Left ventricle myocardium inferior (tissue), 1 donor: ENCODE results near the gene MAML3. TPM values are rescaled to one million over a fixed set of nuclear protein-coding genes. Genes with fewer than 3 reads are reported as not detected.

ENCODE experiments used
- DNase-seq: peaks from one replicate; pipeline ENCODE4 v3.0.0-alpha.2; 2020
- H3K27ac ChIP-seq: fragments of 200-600 bp; replicated peaks from 2 replicates; pipeline ENCODE4 v1.8.0; 2021
- H3K27me3 ChIP-seq: fragments of 200-600 bp; 2 replicates; pipeline ENCODE4 v1.8.0; 2021; ENCODE audit warnings: low read depth
- H3K36me3 ChIP-seq: fragments of 200-600 bp; 2 replicates; pipeline ENCODE4 v1.8.0; 2021
- H3K4me1 ChIP-seq: fragments of 200-600 bp; 2 replicates; pipeline ENCODE4 v1.8.0; 2021
- H3K4me3 ChIP-seq: fragments of 200-600 bp; 2 replicates; pipeline ENCODE4 v1.8.0; 2021; ENCODE audit warnings: mild to moderate bottlenecking, moderate library complexity
- H3K9me3 ChIP-seq: fragments of 200-600 bp; replicated peaks from 2 replicates; pipeline ENCODE4 v1.8.0; 2021
- CTCF ChIP-seq: fragments of 200-600 bp; IDR thresholded peaks from 2 replicates; pipeline ENCODE4 v1.8.0; 2021; ENCODE audit warnings: antibody characterized with exemption, mild to moderate bottlenecking, borderline replicate concordance
- intact Hi-C: fragments of 100-400 bp; cut with micrococcal nuclease; formaldehyde crosslinking; loops from one replicate; pipeline ENCODE4 v1.11.0; 2022
- total RNA-seq: library from RNA; stranded (reverse); fragmentation: NEBNext Ultra II Directional; extraction: Animal tissue kit (Norgen Biotek cat#: 25700); gene quantifications from one replicate; pipeline ENCODE4 v1.2.1, GENCODE V29; 2021
- donor health status: DM: no; HTN: yes; CAD: no; lungs with severe emphysema.

Gene MAML3
- total RNA-seq, 1 donor from 2014 or later: 2.6 TPM

- Histone ChIP-seq H3K9me3 (no peaks in the 10 kb centered on the region), H3K36me3 (no peaks in the 10 kb centered on the region), H3K4me3 (no peak overlapping the region), H3K27me3 (no peaks in the 10 kb centered on the region), H3K4me1 (no peaks in the 10 kb centered on the region), H3K27ac (no peak overlapping the region)
- no peak for DNase-seq
- intact Hi-C loops: no loop called here
- TF ChIP-seq CTCF: no peak
Observed at GRCh38 chr4:140113653-140114052, 40.3 kb downstream of the MAML3 start.

GRCh38 chr4:140112576-140112975, 41.4 kb downstream of the MAML3 start:
- Histone ChIP-seq H3K27ac (no peak overlapping the region), H3K36me3 (no peaks in the 10 kb centered on the region), H3K4me1 (no peaks in the 10 kb centered on the region), H3K4me3 (no peak overlapping the region), H3K27me3 (no peaks in the 10 kb centered on the region), H3K9me3 (no peaks in the 10 kb centered on the region)
- TF ChIP-seq CTCF: no peak
- no peak for DNase-seq
- intact Hi-C loops: no loop called here

GRCh38 chr4:140111256-140111655, 42.7 kb downstream of the MAML3 start:
- no peak for TF ChIP-seq CTCF
- H3K27me3 ChIP-seq: no peaks in the 10 kb centered on the region
- no peak overlapping the region for H3K4me3 ChIP-seq
- H3K4me1 ChIP-seq: no peaks in the 10 kb centered on the region
- intact Hi-C loops: no loop called here
- no peak overlapping the region for H3K27ac ChIP-seq
- DNase-seq: no peak
- no peaks in the 10 kb centered on the region for H3K9me3 ChIP-seq
- H3K36me3 ChIP-seq: no peaks in the 10 kb centered on the region

- Histone ChIP-seq H3K36me3 (no peaks in the 10 kb centered on the region), H3K4me1 (no peaks in the 10 kb centered on the region), H3K4me3 (no peak overlapping the region), H3K27me3 (no peaks in the 10 kb centered on the region), H3K27ac (no peak overlapping the region), H3K9me3 (no peaks in the 10 kb centered on the region)
- intact Hi-C loops: no loop called here
- DNase-seq: no peak
- no peak for TF ChIP-seq CTCF
Observed at GRCh38 chr4:140110542-140111215, 43.3 kb downstream of the MAML3 start.

- Histone ChIP-seq H3K9me3 (no peaks in the 10 kb centered on the region), H3K27ac (no peak overlapping the region), H3K36me3 (no peaks in the 10 kb centered on the region), H3K4me3 (no peak overlapping the region), H3K4me1 (no peaks in the 10 kb centered on the region), H3K27me3 (no peaks in the 10 kb centered on the region)
- intact Hi-C loops: no loop called here
- TF ChIP-seq CTCF: no peak
- DNase-seq: no peak
Observed at GRCh38 chr4:140109737-140110136, 44.2 kb downstream of the MAML3 start.
